UCSD-AML1 (cell line): ENCODE measurements around the gene ZDHHC6.
A peak's percentile ranks its signal among the peaks of the same experiment; 100 is the strongest.
"Not testable (repeated sequence)": the region's sequence is repeated elsewhere in the genome, so short reads cannot be mapped to it uniquely, and the experiment has no call there.

ENCODE experiments used
- DNase-seq: peaks from one replicate; lab custom pipeline; 2025; ENCODE audit not compliant: unreplicated experiment; lab: John Stamatoyannopoulos, UW

ZDHHC6 gene

GRCh38 chr10:112446055-112446854 lies 459 bp downstream of the ZDHHC6 start:
- peak; percentile 34 for DNase-seq

GRCh38 chr10:112442063-112442462 lies 4.7 kb downstream of the ZDHHC6 start:
- DNase-seq, result no peak

- no peak for DNase-seq
Observed at GRCh38 chr10:112441520-112441919, 5.2 kb downstream of the ZDHHC6 start.

- no peak for DNase-seq
Observed at GRCh38 chr10:112438356-112438755, 8.4 kb downstream of the ZDHHC6 start.

- no peak for DNase-seq
Observed at GRCh38 chr10:112434988-112435619, 11.6 kb downstream of the ZDHHC6 start.

- DNase-seq, result no peak
Observed at GRCh38 chr10:112433136-112433535, 13.6 kb downstream of the ZDHHC6 start.

GRCh38 chr10:112429654-112430230 lies 17.0 kb downstream of the ZDHHC6 start:
- DNase-seq, result no peak

- DNase-seq, result no peak
Observed at GRCh38 chr10:112429147-112429546, 17.6 kb downstream of the ZDHHC6 start.

- no peak for DNase-seq
Observed at GRCh38 chr10:112426111-112426510, 20.6 kb downstream of the ZDHHC6 start.

GRCh38 chr10:112424651-112425050 lies 22.1 kb downstream of the ZDHHC6 start:
- DNase-seq, result no peak

- no peak for DNase-seq
Observed at GRCh38 chr10:112421731-112422130, 25.0 kb downstream of the ZDHHC6 start.

GRCh38 chr10:112412696-112413095 lies 34.0 kb downstream of the ZDHHC6 start:
- no peak for DNase-seq

- no peak for DNase-seq
Observed at GRCh38 chr10:112409755-112410154, 37.0 kb downstream of the ZDHHC6 start.

- no peak for DNase-seq
Observed at GRCh38 chr10:112409299-112409698, 37.4 kb downstream of the ZDHHC6 start.

GRCh38 chr10:112407696-112408095 lies 39.0 kb downstream of the ZDHHC6 start:
- no peak for DNase-seq

- not testable (repeated sequence) for DNase-seq
Observed at GRCh38 chr10:112406806-112407205, 39.9 kb downstream of the ZDHHC6 start.

- DNase-seq, result no peak
Observed at GRCh38 chr10:112404617-112405016, 42.1 kb downstream of the ZDHHC6 start.

- DNase-seq, result no peak
Observed at GRCh38 chr10:112402917-112403316, 43.8 kb downstream of the ZDHHC6 start.

GRCh38 chr10:112397592-112397991 lies 49.1 kb downstream of the ZDHHC6 start:
- DNase-seq, result no peak

GRCh38 chr10:112395809-112396530 lies 50.7 kb downstream of the ZDHHC6 start:
- no peak for DNase-seq

- DNase-seq, result no peak
Observed at GRCh38 chr10:112394475-112394875, 52.2 kb downstream of the ZDHHC6 start.

GRCh38 chr10:112393827-112394226 lies 52.9 kb downstream of the ZDHHC6 start:
- no peak for DNase-seq
